SK-N-SH treated with all-trans-retinoic acid at 6 μM for 48 hours (cell line): ENCODE measurements around the gene GAPDHS.

Experiments used
- BACH2 ChIP-seq: fragments of 250-450 bp; sonication (Bioruptor Pico); IDR thresholded peaks from 2 replicates; pipeline ENCODE4 v1.9.0; 2021; ENCODE audit warnings: mild to moderate bottlenecking, borderline replicate concordance
- OSR1 ChIP-seq: fragments of 250-450 bp; sonication (Bioruptor Pico); IDR thresholded peaks from 2 replicates; pipeline ENCODE4 v1.8.0; 2022; ENCODE audit warnings: moderate library complexity, mild to moderate bottlenecking, inconsistent platforms
- RARB ChIP-seq: fragments of 250-450 bp; sonication (Bioruptor Pico); IDR thresholded peaks from 2 replicates; pipeline ENCODE4 v1.8.0; 2021; ENCODE audit warnings: mild to moderate bottlenecking, moderate library complexity
- TCF4 ChIP-seq: fragments of 250-450 bp; sonication (Bioruptor Pico); IDR thresholded peaks from 2 replicates; pipeline ENCODE4 v1.8.0; 2021; ENCODE audit warnings: mild to moderate bottlenecking, moderate library complexity, borderline replicate concordance
- ZFP30 ChIP-seq: fragments of 450-650 bp; formaldehyde crosslinking; IDR thresholded peaks from 2 replicates; pipeline ENCODE4 v1.5.0; 2022; ENCODE audit warnings: mild to moderate bottlenecking, moderate library complexity
- ZNF8 ChIP-seq: fragments of 450-650 bp; formaldehyde crosslinking; IDR thresholded peaks from 2 replicates; pipeline ENCODE4 v1.5.0; 2020; ENCODE audit warnings: mild to moderate bottlenecking, moderate library complexity
- TF ChIP-seq, protein P1 (sequence below): fragments of 250-450 bp; sonication (Bioruptor Pico); IDR thresholded peaks from 2 replicates; pipeline ENCODE4 v1.8.0; 2020; ENCODE audit warnings: mild to moderate bottlenecking, moderate library complexity, borderline replicate concordance

DNA sequence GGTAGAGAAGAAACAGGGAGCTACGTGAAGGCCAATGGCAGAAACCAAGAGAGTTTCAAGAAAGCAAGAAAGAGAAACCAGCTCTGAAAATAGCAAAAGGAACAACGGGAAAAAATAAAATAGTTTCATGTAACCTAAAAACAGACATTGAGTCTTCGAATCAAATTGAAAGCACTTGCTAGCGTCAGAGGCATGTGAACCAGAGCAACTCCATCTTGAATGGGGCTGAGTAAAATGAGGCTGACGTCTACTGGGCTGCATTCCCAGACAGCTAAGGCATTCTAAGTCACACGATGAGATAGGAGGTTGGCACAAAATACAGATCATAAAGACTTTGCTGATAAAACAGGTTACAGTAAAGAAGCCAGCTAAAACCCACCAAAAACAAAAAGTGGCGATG, 45.5 kb downstream of the GAPDHS start:
- TF ChIP-seq, protein P1, sequence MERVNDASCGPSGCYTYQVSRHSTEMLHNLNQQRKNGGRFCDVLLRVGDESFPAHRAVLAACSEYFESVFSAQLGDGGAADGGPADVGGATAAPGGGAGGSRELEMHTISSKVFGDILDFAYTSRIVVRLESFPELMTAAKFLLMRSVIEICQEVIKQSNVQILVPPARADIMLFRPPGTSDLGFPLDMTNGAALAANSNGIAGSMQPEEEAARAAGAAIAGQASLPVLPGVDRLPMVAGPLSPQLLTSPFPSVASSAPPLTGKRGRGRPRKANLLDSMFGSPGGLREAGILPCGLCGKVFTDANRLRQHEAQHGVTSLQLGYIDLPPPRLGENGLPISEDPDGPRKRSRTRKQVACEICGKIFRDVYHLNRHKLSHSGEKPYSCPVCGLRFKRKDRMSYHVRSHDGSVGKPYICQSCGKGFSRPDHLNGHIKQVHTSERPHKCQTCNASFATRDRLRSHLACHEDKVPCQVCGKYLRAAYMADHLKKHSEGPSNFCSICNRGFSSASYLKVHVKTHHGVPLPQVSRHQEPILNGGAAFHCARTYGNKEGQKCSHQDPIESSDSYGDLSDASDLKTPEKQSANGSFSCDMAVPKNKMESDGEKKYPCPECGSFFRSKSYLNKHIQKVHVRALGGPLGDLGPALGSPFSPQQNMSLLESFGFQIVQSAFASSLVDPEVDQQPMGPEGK = no peak
- TF ChIP-seq ZNF8 (CRISPR knock-in tag) (no peak), TCF4 (CRISPR knock-in tag) (no peak), OSR1 (CRISPR knock-in tag) (no peak), BACH2 (CRISPR knock-in tag) (no peak), ZFP30 (no peak), RARB (CRISPR knock-in tag) (no peak)
